Panc1 (cell line): Measurements from ENCODE around the gene PLCE1. TPM values are rescaled to one million over a fixed set of nuclear protein-coding genes. Genes with fewer than 3 reads are reported as not detected.

Experiments used
- ATAC-seq: fragments of 200-7000 bp; cut with Tn5 transposase; 2 replicates; pipeline ENCODE4 v1.9.1; 2020; ENCODE audit warnings: mild to moderate bottlenecking, moderate library complexity
- BruUV-seq: library from RNA; stranded (reverse); fragments of 400-500 nt; replicated peaks from 2 replicates; lab custom pipeline; 2021; lab: Mats Ljungman, UMichigan
- CTCF ChIA-PET: fragments of 300-600 bp; sonication (Branson Sonifier 250); formaldehyde crosslinking; loops from one replicate; lab custom pipeline; 2022; ENCODE audit warnings: antibody characterized with exemption; lab: Charles Lee
- POLR2A ChIA-PET: fragments of 300-600 bp; sonication (Branson Sonifier 250); formaldehyde crosslinking; loops from one replicate; lab custom pipeline; 2022; ENCODE audit warnings: antibody characterized with exemption; lab: Charles Lee
- DNase-seq: peaks from one replicate; pipeline ENCODE4 v3.0.0-alpha.2; 2010; ENCODE audit warnings: low read depth, low spot score
- H3K27ac ChIP-seq: 2 replicates; pipeline ENCODE4 v1.5.1; 2011; ENCODE audit warnings: mild to moderate bottlenecking, low read length, inconsistent platforms
- H3K27me3 ChIP-seq: fragments of 200-500 bp; sonication (Bioruptor generic); 2 replicates; pipeline ENCODE4 v1.6.0; 2014; ENCODE audit warnings: low read length, inconsistent platforms; ENCODE audit not compliant: control insufficient read depth, insufficient read depth
- H3K36me3 ChIP-seq: fragments of 200-500 bp; sonication (Bioruptor generic); 2 replicates; pipeline ENCODE4 v1.5.1; 2014; ENCODE audit warnings: inconsistent platforms, mild to moderate bottlenecking, low read length, moderate library complexity; ENCODE audit not compliant: control insufficient read depth, insufficient read depth
- H3K4me1 ChIP-seq: 2 replicates; pipeline ENCODE4 v1.5.1; 2011; ENCODE audit warnings: inconsistent platforms, mild to moderate bottlenecking, low read length, moderate library complexity; ENCODE audit not compliant: control insufficient read depth, insufficient read depth
- H3K4me3 ChIP-seq, 2 experiments: 2 replicates each; pipeline ENCODE4 v1.5.1; 2011 to 2012; ENCODE audit warnings: low read depth in 2 of 2, low read length in 2 of 2, mild to moderate bottlenecking in 2 of 2, inconsistent platforms in 1 of 2, moderate library complexity in 1 of 2
- H3K9me3 ChIP-seq: fragments of 200-500 bp; sonication (Bioruptor generic); 2 replicates; pipeline ENCODE4 v1.5.1; 2014; ENCODE audit warnings: low read depth, mild to moderate bottlenecking, inconsistent platforms, low read length, moderate library complexity; ENCODE audit not compliant: control insufficient read depth, insufficient read depth
- POLR2AphosphoS5 ChIP-seq: IDR thresholded peaks from 2 replicates; pipeline ENCODE4 v1.6.1; 2012; ENCODE audit warnings: mild to moderate bottlenecking, low read depth, low read length, moderate library complexity
- SIN3A ChIP-seq: IDR thresholded peaks from 2 replicates; pipeline ENCODE4 v1.6.1; 2012; ENCODE audit warnings: low read depth, mild to moderate bottlenecking, low read length, moderate library complexity, borderline replicate concordance; ENCODE audit not compliant: insufficient read depth
- TCF7L2 ChIP-seq: IDR thresholded peaks from 2 replicates; pipeline ENCODE4 v1.6.1; 2011; ENCODE audit warnings: mild to moderate bottlenecking, low read depth, low read length, inconsistent platforms
- in situ Hi-C: cut with HindIII; loops from 2 replicates; pipeline ENCODE4 v1.10.0; 2016; ENCODE audit warnings: low sequenced_read_pairs, low pct_unique_long_range_greater_than_20kb
- intact Hi-C: fragments of 100-400 bp; cut with micrococcal nuclease; formaldehyde crosslinking; loops from one replicate; pipeline ENCODE4 v1.10.0; 2022; ENCODE audit not compliant: unreplicated experiment
- total RNA-seq: library from RNA; stranded (reverse); gene quantifications from one replicate; pipeline ENCODE4 v1.2.1, GENCODE V29; 2021; ENCODE audit not compliant: unreplicated experiment
- TF ChIP-seq, protein P1 (sequence below), 2 experiments: IDR thresholded peaks; 2 replicates each; pipeline ENCODE4 v1.6.1; 2011 to 2012; ENCODE audit warnings: low read depth in 2 of 2, control low read depth in 1 of 2, low read length in 1 of 2, mild to moderate bottlenecking in 1 of 2, moderate library complexity in 1 of 2; ENCODE audit not compliant: insufficient read depth in 1 of 2
- TF ChIP-seq, protein P2 (sequence below): fragments of 450-650 bp; IDR thresholded peaks from 2 replicates; pipeline ENCODE4 v1.5.1; 2017; ENCODE audit warnings: mild to moderate bottlenecking

Gene PLCE1
- total RNA-seq, 1 experiment from 2014 or later: 39.7 TPM

DNA sequence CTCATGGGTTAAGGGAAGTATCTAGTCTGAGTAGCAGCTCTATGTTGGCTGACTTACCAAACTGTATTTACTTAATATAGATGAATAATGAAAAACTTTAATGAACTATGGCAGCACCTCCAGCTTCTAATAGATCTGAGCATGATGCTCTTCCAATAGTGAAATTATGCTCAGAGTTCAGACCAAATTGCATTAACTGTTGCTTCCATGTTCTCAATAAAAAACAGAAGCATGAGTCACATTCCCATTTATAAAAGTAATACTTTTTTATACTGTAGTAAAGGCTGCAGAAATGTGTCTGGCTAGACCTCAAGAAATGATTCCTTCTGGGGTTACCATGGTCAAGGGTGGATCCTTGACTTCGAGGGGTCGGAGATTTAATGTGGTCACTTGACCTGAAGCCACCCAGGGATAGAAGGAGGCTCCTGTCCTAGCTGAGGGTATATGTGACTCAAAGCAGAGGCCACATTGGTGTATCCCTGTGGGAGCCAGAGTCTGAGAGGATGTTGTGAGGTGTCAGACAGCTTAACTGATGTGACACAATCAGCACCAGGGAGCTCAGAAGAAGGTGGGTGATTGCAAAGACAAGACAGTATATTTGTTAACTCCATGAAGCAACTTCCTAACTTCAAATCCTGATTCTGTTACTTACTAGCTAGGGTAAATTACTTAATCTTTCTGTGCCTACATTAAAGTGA, 19.8 kb upstream of the PLCE1 start:
- POLR2A ChIA-PET: no interaction called here
- intact Hi-C loops: no loop called here
- DNase-seq: no peak
- TF ChIP-seq TCF7L2 (no peak), POLR2AphosphoS5 (no peak), SIN3A (no peak)
- no peak for ATAC-seq
- no peak overlapping the region for H3K4me3 ChIP-seq
- H3K27ac ChIP-seq: no peak overlapping the region
- in situ Hi-C loops: no loop called here
- H3K36me3 ChIP-seq: no peaks in the 10 kb centered on the region
- CTCF ChIA-PET: no interaction called here
- no peaks in the 10 kb centered on the region for H3K27me3 ChIP-seq
- H3K9me3 ChIP-seq: no peaks in the 10 kb centered on the region
- H3K4me1 ChIP-seq: no peaks in the 10 kb centered on the region
- no TSS peak for BruUV-seq

DNA sequence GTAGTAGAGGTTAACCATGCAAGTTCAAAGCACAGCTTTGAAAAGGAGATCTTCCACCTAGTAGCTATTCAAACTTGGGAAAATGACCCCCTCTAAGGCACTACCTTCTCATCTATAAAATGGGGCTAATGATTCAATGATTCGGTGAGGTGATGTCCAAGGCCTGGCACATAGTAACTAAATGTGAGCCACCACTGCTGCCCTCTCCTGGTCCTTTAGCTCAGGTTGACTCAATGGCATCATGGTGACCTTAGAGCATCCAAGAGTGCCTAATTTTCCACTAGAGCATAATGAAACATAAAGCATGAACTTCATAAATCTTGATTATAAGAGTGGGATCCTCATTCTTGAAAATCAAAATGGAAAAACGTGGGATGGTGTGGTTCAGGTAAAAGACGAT, 16.3 kb upstream of the PLCE1 start:
- H3K36me3 ChIP-seq: no peaks in the 10 kb centered on the region
- in situ Hi-C loops (no loop called here), intact Hi-C loops (no loop called here)
- DNase-seq: no peak
- ATAC-seq: no peak
- no peak overlapping the region for H3K27ac ChIP-seq
- no TSS peak for BruUV-seq
- H3K9me3 ChIP-seq: no peaks in the 10 kb centered on the region
- no peaks in the 10 kb centered on the region for H3K27me3 ChIP-seq
- CTCF ChIA-PET: interaction anchor here (1.0 kb wide), 1 partner anchor 61 kb away, joined by 3 read pairs; no protein-coding TSS in a partner anchor
- H3K4me1 ChIP-seq: no peaks in the 10 kb centered on the region
- no peak overlapping the region for H3K4me3 ChIP-seq
- TF ChIP-seq, protein P1, sequence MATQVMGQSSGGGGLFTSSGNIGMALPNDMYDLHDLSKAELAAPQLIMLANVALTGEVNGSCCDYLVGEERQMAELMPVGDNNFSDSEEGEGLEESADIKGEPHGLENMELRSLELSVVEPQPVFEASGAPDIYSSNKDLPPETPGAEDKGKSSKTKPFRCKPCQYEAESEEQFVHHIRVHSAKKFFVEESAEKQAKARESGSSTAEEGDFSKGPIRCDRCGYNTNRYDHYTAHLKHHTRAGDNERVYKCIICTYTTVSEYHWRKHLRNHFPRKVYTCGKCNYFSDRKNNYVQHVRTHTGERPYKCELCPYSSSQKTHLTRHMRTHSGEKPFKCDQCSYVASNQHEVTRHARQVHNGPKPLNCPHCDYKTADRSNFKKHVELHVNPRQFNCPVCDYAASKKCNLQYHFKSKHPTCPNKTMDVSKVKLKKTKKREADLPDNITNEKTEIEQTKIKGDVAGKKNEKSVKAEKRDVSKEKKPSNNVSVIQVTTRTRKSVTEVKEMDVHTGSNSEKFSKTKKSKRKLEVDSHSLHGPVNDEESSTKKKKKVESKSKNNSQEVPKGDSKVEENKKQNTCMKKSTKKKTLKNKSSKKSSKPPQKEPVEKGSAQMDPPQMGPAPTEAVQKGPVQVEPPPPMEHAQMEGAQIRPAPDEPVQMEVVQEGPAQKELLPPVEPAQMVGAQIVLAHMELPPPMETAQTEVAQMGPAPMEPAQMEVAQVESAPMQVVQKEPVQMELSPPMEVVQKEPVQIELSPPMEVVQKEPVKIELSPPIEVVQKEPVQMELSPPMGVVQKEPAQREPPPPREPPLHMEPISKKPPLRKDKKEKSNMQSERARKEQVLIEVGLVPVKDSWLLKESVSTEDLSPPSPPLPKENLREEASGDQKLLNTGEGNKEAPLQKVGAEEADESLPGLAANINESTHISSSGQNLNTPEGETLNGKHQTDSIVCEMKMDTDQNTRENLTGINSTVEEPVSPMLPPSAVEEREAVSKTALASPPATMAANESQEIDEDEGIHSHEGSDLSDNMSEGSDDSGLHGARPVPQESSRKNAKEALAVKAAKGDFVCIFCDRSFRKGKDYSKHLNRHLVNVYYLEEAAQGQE (IDR thresholded peaks at IDR 0.05; ENCODE audit: insufficient read depth in 1 of 2, low read depth in 2 of 2, low read length in 1 of 2): no peak
- TF ChIP-seq, protein P2, sequence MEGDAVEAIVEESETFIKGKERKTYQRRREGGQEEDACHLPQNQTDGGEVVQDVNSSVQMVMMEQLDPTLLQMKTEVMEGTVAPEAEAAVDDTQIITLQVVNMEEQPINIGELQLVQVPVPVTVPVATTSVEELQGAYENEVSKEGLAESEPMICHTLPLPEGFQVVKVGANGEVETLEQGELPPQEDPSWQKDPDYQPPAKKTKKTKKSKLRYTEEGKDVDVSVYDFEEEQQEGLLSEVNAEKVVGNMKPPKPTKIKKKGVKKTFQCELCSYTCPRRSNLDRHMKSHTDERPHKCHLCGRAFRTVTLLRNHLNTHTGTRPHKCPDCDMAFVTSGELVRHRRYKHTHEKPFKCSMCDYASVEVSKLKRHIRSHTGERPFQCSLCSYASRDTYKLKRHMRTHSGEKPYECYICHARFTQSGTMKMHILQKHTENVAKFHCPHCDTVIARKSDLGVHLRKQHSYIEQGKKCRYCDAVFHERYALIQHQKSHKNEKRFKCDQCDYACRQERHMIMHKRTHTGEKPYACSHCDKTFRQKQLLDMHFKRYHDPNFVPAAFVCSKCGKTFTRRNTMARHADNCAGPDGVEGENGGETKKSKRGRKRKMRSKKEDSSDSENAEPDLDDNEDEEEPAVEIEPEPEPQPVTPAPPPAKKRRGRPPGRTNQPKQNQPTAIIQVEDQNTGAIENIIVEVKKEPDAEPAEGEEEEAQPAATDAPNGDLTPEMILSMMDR: peak; percentile 54
- POLR2A ChIA-PET: interaction anchor here (0.6 kb wide), 1 partner anchor 445 kb away, joined by 15 read pairs; no protein-coding TSS in a partner anchor

DNA sequence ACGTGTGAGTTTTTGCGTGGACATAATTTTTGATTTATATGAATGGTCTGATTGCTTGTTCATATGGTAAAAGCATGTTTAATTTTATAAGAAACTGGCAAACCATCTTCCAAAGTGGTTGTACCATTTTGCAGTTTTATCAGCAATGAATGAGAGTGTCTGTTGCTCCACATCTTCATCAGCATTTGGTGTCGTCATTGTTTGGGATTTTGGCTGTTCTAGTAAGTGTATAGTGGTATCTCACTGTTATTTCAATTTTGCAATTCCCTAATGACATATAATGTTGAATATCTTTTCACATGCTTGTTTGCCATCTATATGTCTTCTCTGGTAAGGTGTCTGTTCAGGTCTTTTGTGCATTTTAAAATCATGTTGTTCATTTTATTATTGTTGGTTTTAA, 13.2 kb upstream of the PLCE1 start:
- in situ Hi-C loops: no loop called here
- H3K36me3 ChIP-seq: no peaks in the 10 kb centered on the region
- H3K27ac ChIP-seq: no peak overlapping the region
- H3K4me1 ChIP-seq: no peaks in the 10 kb centered on the region
- ChIA-PET CTCF (no interaction called here), POLR2A (no interaction called here)
- TF ChIP-seq SIN3A (no peak), POLR2AphosphoS5 (no peak), TCF7L2 (no peak)
- TF ChIP-seq, protein P2: no peak
- TF ChIP-seq, protein P1 (IDR thresholded peaks at IDR 0.05; ENCODE audit: insufficient read depth in 1 of 2, low read depth in 2 of 2, low read length in 1 of 2): no peak
- H3K27me3 ChIP-seq: no peaks in the 10 kb centered on the region
- BruUV-seq: no TSS peak
- no peak for ATAC-seq
- intact Hi-C loops: no loop called here
- no peak overlapping the region for H3K4me3 ChIP-seq
- no peaks in the 10 kb centered on the region for H3K9me3 ChIP-seq
- DNase-seq: no peak
